GM23338 (cell line): Measurements from ENCODE around the gene LSM14A. TPM values are rescaled to one million over a fixed set of nuclear protein-coding genes. Genes with fewer than 3 reads are reported as not detected.

Experiments used
- ATAC-seq: fragments of 200-7000 bp; cut with Tn5 transposase; 3 replicates; pipeline ENCODE4 v1.9.1; 2020
- DNase-seq: peaks from one replicate; pipeline ENCODE4 v3.0.0-alpha.2; 2015; ENCODE audit warnings: low spot score
- H2AFZ ChIP-seq: fragments of 200-600 bp; sonication (generic); 2 replicates; pipeline ENCODE4 v1.8.0; 2016; ENCODE audit warnings: antibody characterized with exemption, mild to moderate bottlenecking, moderate library complexity
- H3F3A ChIP-seq: fragments of 200-600 bp; sonication (generic); replicated peaks from 2 replicates; pipeline ENCODE4 v1.8.0; 2017; ENCODE audit warnings: antibody characterized with exemption, mixed run types, low read depth
- H3K27ac ChIP-seq: fragments of 200-600 bp; sonication (generic); 2 replicates; pipeline ENCODE4 v1.6.1; 2016; ENCODE audit warnings: low read depth
- H3K27me3 ChIP-seq: fragments of 200-600 bp; sonication (generic); 2 replicates; pipeline ENCODE4 v1.8.0; 2016; ENCODE audit warnings: mild to moderate bottlenecking, mixed run types, moderate library complexity; ENCODE audit not compliant: insufficient read depth
- H3K36me3 ChIP-seq: fragments of 200-600 bp; sonication (generic); 2 replicates; pipeline ENCODE4 v1.8.0; 2016; ENCODE audit warnings: mild to moderate bottlenecking; ENCODE audit not compliant: insufficient read depth
- H3K4me1 ChIP-seq: fragments of 200-600 bp; sonication (generic); 2 replicates; pipeline ENCODE4 v1.8.0; 2016; ENCODE audit warnings: mild to moderate bottlenecking, moderate library complexity; ENCODE audit not compliant: insufficient read depth
- H3K4me2 ChIP-seq: fragments of 200-600 bp; sonication (generic); 2 replicates; pipeline ENCODE4 v1.7.1; 2017; ENCODE audit warnings: mixed run types
- H3K4me3 ChIP-seq: fragments of 200-600 bp; sonication (generic); 2 replicates; pipeline ENCODE4 v1.6.1; 2016; ENCODE audit warnings: mixed run types
- H3K79me2 ChIP-seq: fragments of 200-600 bp; sonication (generic); replicated peaks from 2 replicates; pipeline ENCODE4 v1.8.0; 2017; ENCODE audit warnings: mild to moderate bottlenecking; ENCODE audit not compliant: insufficient read depth
- H3K9me2 ChIP-seq: fragments of 200-600 bp; sonication (generic); 2 replicates; pipeline ENCODE4 v1.8.0; 2017; ENCODE audit not compliant: insufficient read depth
- H4K20me1 ChIP-seq: fragments of 200-600 bp; sonication (generic); replicated peaks from 2 replicates; pipeline ENCODE4 v1.8.0; 2017; ENCODE audit warnings: mild to moderate bottlenecking; ENCODE audit not compliant: insufficient read depth
- H3K27ac Mint-ChIP-seq: 2 replicates; pipeline ENCODE4 v1.8.0; 2020; ENCODE audit warnings: inconsistent platforms, mild to moderate bottlenecking, moderate library complexity, mixed read lengths
- H3K27me3 Mint-ChIP-seq: 3 replicates; pipeline ENCODE4 v1.8.0; 2022; ENCODE audit warnings: low read depth, mild to moderate bottlenecking, moderate library complexity, mixed read lengths, inconsistent platforms; ENCODE audit not compliant: insufficient read depth, poor library complexity
- H3K36me3 Mint-ChIP-seq: 3 replicates; pipeline ENCODE4 v1.8.0; 2021; ENCODE audit warnings: low read depth, mild to moderate bottlenecking, inconsistent platforms, moderate library complexity, mixed read lengths
- H3K4me1 Mint-ChIP-seq: 3 replicates; pipeline ENCODE4 v1.8.0; 2020; ENCODE audit warnings: mild to moderate bottlenecking, inconsistent platforms, mixed read lengths
- H3K4me3 Mint-ChIP-seq: 3 replicates; pipeline ENCODE4 v1.8.0; 2021; ENCODE audit warnings: moderate library complexity, mild to moderate bottlenecking, inconsistent platforms, mixed read lengths
- H3K9me3 Mint-ChIP-seq: 3 replicates; pipeline ENCODE4 v1.8.0; 2020; ENCODE audit warnings: moderate library complexity, mild to moderate bottlenecking, inconsistent platforms, mixed read lengths
- CREB1 ChIP-seq: fragments of 250-450 bp; sonication (Bioruptor Pico); IDR thresholded peaks from 2 replicates; pipeline ENCODE4 v1.5.0; 2020; ENCODE audit warnings: low read depth, mild to moderate bottlenecking, moderate library complexity
- EZH2 ChIP-seq: fragments of 200-600 bp; sonication (generic); IDR thresholded peaks from one replicate; pipeline ENCODE4 v1.8.0; 2017; ENCODE audit warnings: antibody characterized with exemption, mild to moderate bottlenecking, low read depth; ENCODE audit not compliant: unreplicated experiment
- EZH2phosphoT487 ChIP-seq: fragments of 200-600 bp; sonication (generic); IDR thresholded peaks from one replicate; pipeline ENCODE4 v1.8.1; 2018; ENCODE audit warnings: antibody characterized with exemption; ENCODE audit not compliant: unreplicated experiment
- NANOG ChIP-seq: IDR thresholded peaks from 2 replicates; pipeline ENCODE4 v1.6.1; 2016; ENCODE audit warnings: antibody characterized with exemption, borderline replicate concordance
- POLR2AphosphoS5 ChIP-seq: IDR thresholded peaks from 2 replicates; pipeline ENCODE4 v1.6.1; 2016; ENCODE audit warnings: antibody characterized with exemption, low read depth
- STAT1 ChIP-seq: IDR thresholded peaks from one replicate; pipeline ENCODE4 v1.6.1; 2016; ENCODE audit warnings: antibody characterized with exemption; ENCODE audit not compliant: unreplicated experiment
- ZNF114 ChIP-seq: fragments of 250-450 bp; sonication (Bioruptor Pico); IDR thresholded peaks from 2 replicates; pipeline ENCODE4 v1.5.0; 2020; ENCODE audit warnings: mild to moderate bottlenecking, moderate library complexity
- ZNF331 ChIP-seq: fragments of 250-450 bp; sonication (Bioruptor Pico); IDR thresholded peaks from 2 replicates; pipeline ENCODE4 v1.5.0; 2020; ENCODE audit warnings: low read depth, mild to moderate bottlenecking, moderate library complexity
- polyA plus RNA-seq: library from polyadenylated mRNA; unstranded; fragments of >200 nt; fragmentation: Nextera tagmentation; extraction: Ambion mirVana; gene quantifications from 2 replicates; pipeline ENCODE4 v1.2.1, GENCODE V29; 2016
- total RNA-seq: library from RNA; depleted of rRNA; stranded (reverse); fragments of >200 nt; shearing (Covaris generic); gene quantifications from 2 replicates; pipeline ENCODE4 v1.2.3, GENCODE V29; 2014
- TF ChIP-seq, protein P1 (sequence below): IDR thresholded peaks from 2 replicates; pipeline ENCODE4 v1.6.1; 2016; ENCODE audit warnings: antibody characterized with exemption
- TF ChIP-seq, protein P2 (sequence below): IDR thresholded peaks from one replicate; pipeline ENCODE4 v1.6.1; 2018; ENCODE audit warnings: antibody characterized with exemption; ENCODE audit not compliant: unreplicated experiment
- TF ChIP-seq, protein P3 (sequence below), 2 experiments: fragments of 200-600 bp in 1 of 2; sonication (generic) in 1 of 2; conservative IDR thresholded peaks; 2 replicates each; pipeline versions ENCODE4 v1.5.1 to v1.6.1; 2016 to 2017; ENCODE audit warnings: antibody characterized with exemption in 2 of 2, low read depth in 2 of 2, mild to moderate bottlenecking in 2 of 2, moderate library complexity in 1 of 2

The LSM14A gene
- total and polyA plus RNA-seq, 2 experiments from 2014 or later = 109 to 166 TPM

DNA sequence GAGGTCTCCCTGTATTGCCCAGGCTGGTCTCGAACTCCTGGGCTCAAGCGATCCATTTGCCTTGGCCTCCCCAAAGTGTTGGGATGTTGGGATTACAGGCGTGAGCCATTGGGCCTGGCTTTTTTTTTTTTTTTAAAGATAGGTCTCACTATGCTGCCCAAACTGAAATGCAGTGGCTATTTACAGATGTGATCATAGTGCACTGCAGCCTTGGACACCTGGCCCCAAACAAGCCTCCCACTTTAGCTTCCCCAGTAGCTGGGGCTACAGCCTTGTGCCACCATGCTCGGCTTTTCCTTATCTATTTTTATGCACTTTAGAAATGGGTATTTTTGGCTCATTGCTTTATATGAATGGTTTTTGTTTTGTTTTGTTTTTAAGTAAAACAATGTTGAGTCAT is 37.4 kb downstream of the LSM14A start:
- H3K36me3 ChIP-seq = peaks cover 40% of the 10 kb centered on the region; the same call in 1 of the 2 replicates
- H3K36me3 Mint-ChIP-seq = peaks cover 48% of the 10 kb centered on the region
- H3K4me3 Mint-ChIP-seq = no peak overlapping the region
- no peaks in the 10 kb centered on the region for H3K9me3 Mint-ChIP-seq
- H3K4me1 ChIP-seq = no peaks in the 10 kb centered on the region
- H3K27ac Mint-ChIP-seq = no peak overlapping the region
- DNase-seq (no peak), ATAC-seq (no peak)
- no peaks in the 10 kb centered on the region for H3K9me2 ChIP-seq
- H3F3A ChIP-seq = peaks cover 4% of the 10 kb centered on the region
- no peaks in the 10 kb centered on the region for H3K4me1 Mint-ChIP-seq
- H3K27me3 Mint-ChIP-seq = peaks cover 2% of the 10 kb centered on the region
- H3K79me2 ChIP-seq = no peaks in the 10 kb centered on the region
- no peaks in the 10 kb centered on the region for H3K27me3 ChIP-seq
- H4K20me1 ChIP-seq = no peaks in the 10 kb centered on the region; the same call in 1 of the 2 replicates
- no peak overlapping the region for H3K4me3 ChIP-seq
- TF ChIP-seq EZH2 (no peak), EZH2phosphoT487 (no peak), CREB1 (CRISPR knock-in tag) (no peak), NANOG (no peak), POLR2AphosphoS5 (no peak), ZNF114 (no peak), ZNF331 (CRISPR knock-in tag) (no peak), STAT1 (no peak)
- TF ChIP-seq, protein P1, sequence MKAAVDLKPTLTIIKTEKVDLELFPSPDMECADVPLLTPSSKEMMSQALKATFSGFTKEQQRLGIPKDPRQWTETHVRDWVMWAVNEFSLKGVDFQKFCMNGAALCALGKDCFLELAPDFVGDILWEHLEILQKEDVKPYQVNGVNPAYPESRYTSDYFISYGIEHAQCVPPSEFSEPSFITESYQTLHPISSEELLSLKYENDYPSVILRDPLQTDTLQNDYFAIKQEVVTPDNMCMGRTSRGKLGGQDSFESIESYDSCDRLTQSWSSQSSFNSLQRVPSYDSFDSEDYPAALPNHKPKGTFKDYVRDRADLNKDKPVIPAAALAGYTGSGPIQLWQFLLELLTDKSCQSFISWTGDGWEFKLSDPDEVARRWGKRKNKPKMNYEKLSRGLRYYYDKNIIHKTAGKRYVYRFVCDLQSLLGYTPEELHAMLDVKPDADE = no peak
- TF ChIP-seq, protein P2, sequence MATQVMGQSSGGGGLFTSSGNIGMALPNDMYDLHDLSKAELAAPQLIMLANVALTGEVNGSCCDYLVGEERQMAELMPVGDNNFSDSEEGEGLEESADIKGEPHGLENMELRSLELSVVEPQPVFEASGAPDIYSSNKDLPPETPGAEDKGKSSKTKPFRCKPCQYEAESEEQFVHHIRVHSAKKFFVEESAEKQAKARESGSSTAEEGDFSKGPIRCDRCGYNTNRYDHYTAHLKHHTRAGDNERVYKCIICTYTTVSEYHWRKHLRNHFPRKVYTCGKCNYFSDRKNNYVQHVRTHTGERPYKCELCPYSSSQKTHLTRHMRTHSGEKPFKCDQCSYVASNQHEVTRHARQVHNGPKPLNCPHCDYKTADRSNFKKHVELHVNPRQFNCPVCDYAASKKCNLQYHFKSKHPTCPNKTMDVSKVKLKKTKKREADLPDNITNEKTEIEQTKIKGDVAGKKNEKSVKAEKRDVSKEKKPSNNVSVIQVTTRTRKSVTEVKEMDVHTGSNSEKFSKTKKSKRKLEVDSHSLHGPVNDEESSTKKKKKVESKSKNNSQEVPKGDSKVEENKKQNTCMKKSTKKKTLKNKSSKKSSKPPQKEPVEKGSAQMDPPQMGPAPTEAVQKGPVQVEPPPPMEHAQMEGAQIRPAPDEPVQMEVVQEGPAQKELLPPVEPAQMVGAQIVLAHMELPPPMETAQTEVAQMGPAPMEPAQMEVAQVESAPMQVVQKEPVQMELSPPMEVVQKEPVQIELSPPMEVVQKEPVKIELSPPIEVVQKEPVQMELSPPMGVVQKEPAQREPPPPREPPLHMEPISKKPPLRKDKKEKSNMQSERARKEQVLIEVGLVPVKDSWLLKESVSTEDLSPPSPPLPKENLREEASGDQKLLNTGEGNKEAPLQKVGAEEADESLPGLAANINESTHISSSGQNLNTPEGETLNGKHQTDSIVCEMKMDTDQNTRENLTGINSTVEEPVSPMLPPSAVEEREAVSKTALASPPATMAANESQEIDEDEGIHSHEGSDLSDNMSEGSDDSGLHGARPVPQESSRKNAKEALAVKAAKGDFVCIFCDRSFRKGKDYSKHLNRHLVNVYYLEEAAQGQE = no peak
- TF ChIP-seq, protein P3, sequence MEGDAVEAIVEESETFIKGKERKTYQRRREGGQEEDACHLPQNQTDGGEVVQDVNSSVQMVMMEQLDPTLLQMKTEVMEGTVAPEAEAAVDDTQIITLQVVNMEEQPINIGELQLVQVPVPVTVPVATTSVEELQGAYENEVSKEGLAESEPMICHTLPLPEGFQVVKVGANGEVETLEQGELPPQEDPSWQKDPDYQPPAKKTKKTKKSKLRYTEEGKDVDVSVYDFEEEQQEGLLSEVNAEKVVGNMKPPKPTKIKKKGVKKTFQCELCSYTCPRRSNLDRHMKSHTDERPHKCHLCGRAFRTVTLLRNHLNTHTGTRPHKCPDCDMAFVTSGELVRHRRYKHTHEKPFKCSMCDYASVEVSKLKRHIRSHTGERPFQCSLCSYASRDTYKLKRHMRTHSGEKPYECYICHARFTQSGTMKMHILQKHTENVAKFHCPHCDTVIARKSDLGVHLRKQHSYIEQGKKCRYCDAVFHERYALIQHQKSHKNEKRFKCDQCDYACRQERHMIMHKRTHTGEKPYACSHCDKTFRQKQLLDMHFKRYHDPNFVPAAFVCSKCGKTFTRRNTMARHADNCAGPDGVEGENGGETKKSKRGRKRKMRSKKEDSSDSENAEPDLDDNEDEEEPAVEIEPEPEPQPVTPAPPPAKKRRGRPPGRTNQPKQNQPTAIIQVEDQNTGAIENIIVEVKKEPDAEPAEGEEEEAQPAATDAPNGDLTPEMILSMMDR (conservative IDR thresholded peaks at IDR 0.05; ENCODE audit: low read depth in 2 of 2) = no peak
- H3K27ac ChIP-seq = no peak overlapping the region
- no peak overlapping the region for H3K4me2 ChIP-seq
- no peak overlapping the region for H2AFZ ChIP-seq
